Transverse colon (tissue), 4 donors: ENCODE measurements around the gene KLHL12.

Source experiments
- CTCF ChIP-seq, 5 experiments: fragments of 200-600 bp in 3 of 5; fragments of 450-650 bp in 2 of 5; sonication (generic) in 3 of 5; IDR thresholded peaks; 1 replicate in 2 of 5; 2 replicates in 3 of 5; pipeline ENCODE4 v1.5.1; 2016 to 2017; ENCODE audit warnings: antibody characterized with exemption in 5 of 5, inconsistent platforms in 3 of 5, mild to moderate bottlenecking in 2 of 5, moderate library complexity in 1 of 5
- EP300 ChIP-seq: sonication (generic); formaldehyde crosslinking; IDR thresholded peaks from one replicate; pipeline ENCODE4 v1.6.1; 2017; ENCODE audit warnings: antibody characterized with exemption, low read depth
- POLR2AphosphoS5 ChIP-seq, 3 donors: sonication (generic); formaldehyde crosslinking; IDR thresholded peaks; one replicate each; pipeline ENCODE4 v1.6.1; 2016; ENCODE audit warnings: antibody characterized with exemption in 3 of 3

- TF ChIP-seq CTCF (IDR thresholded peaks at IDR 0.05) = no peak
- TF ChIP-seq EP300 = no peak
- TF ChIP-seq POLR2AphosphoS5 (IDR thresholded peaks at IDR 0.05) = no peak
These were observed 11.4 kb upstream of the KLHL12 start for GRCh38 chr1:202938287-202938925.
